ENCODE data around the gene GSTA4. TPM values are rescaled to one million over a fixed set of nuclear protein-coding genes. Genes with fewer than 3 reads are reported as not detected.
"Not testable (repeated sequence)": the region's sequence is repeated elsewhere in the genome, so short reads cannot be mapped to it uniquely, and the experiment has no call there.

GSTA4 gene
- total and polyA plus RNA-seq, 2 of the 13 experiments (the other 11 are each of a cell fraction or from before 2014, with no cell fraction given): 34.1 to 53.6 TPM

DNA sequence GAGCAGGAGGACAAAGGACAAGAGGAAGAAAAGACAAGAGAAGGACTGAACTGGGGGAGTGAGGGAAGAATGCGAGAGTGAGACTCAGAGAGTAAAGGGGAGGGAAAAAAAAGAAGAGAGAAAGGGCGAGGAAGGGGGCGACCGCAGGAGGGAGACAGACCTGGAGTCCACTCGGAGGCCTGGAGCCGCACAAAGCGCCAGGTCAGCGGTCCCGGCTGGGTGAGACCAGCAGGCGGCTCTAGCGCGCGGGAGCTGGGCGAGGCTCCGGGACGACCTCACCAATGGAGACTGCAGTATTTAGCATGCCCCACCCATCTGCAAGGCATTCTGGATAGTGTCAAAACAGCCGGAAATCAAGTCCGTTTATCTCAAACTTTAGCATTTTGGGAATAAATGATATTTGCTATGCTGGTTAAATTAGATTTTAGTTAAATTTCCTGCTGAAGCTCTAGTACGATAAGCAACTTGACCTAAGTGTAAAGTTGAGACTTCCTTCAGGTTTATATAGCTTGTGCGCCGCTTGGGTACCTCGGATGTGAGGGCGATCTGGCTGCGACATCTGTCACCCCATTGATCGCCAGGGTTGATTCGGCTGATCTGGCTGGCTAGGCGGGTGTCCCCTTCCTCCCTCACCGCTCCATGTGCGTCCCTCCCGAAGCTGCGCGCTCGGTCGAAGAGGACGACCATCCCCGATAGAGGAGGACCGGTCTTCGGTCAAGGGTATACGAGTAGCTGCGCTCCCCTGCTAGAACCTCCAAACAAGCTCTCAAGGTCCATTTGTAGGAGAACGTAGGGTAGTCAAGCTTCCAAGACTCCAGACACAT lies at the start of gene GSTA4 (continued):
- TF ChIP-seq SNAPC2 (CRISPR knock-in tag; IDR thresholded peaks at IDR 0.05) (peak; percentile 100), ZNF329 (CRISPR knock-in tag; IDR thresholded peaks at IDR 0.05; ENCODE audit: low read depth) (peak; percentile 57), ZNF709 (CRISPR knock-in tag; IDR thresholded peaks at IDR 0.05) (peak; percentile 56; the same call in 1 of the 2 replicates), NONO (CRISPR knock-in tag; conservative IDR thresholded peaks at IDR 0.05) (peak; percentile 90), TOPORS (CRISPR knock-in tag; IDR thresholded peaks at IDR 0.05) (peak; percentile 74; the same call in 1 of the 2 replicates), ZNF547 (CRISPR knock-in tag; IDR thresholded peaks at IDR 0.05) (peak; percentile 85; the same call in 1 of the 2 replicates), ZNF263 (CRISPR knock-in tag; IDR thresholded peaks at IDR 0.05) (peak; percentile 98), ZNF121 (CRISPR knock-in tag; IDR thresholded peaks at IDR 0.05) (0 out of 2 replicates have a peak, but pooled peaks have one; percentile 26), REPIN1 (CRISPR knock-in tag; IDR thresholded peaks at IDR 0.05; ENCODE audit: borderline replicate concordance, low read depth) (peak; percentile 86; the same call in 1 of the 2 replicates), CCDC6 (CRISPR knock-in tag; IDR thresholded peaks at IDR 0.05) (peak; percentile 71), SOX13 (IDR thresholded peaks at IDR 0.05) (0 out of 2 replicates have a peak, but pooled peaks have one; percentile 32), SOX13 (CRISPR knock-in tag; conservative IDR thresholded peaks at IDR 0.05 in 1 of 2, IDR thresholded peaks at IDR 0.05 in 1 of 2) (peak; percentile 62 to 96; a peak in 3 of 4 replicates), MTF1 (CRISPR knock-in tag; IDR thresholded peaks at IDR 0.05) (0 out of 2 replicates have a peak, but pooled peaks have one; percentile 6), ZMAT3 (CRISPR knock-in tag; conservative IDR thresholded peaks at IDR 0.05) (peak; percentile 41; the same call in 1 of the 2 replicates), SMC3 (IDR thresholded peaks at IDR 0.05; ENCODE audit: low read length) (peak; percentile 53; the same call in 1 of the 2 replicates), HINFP (CRISPR knock-in tag; IDR thresholded peaks at IDR 0.05; ENCODE audit: low read depth) (peak; percentile 59), EEA1 (CRISPR knock-in tag; IDR thresholded peaks at IDR 0.05; ENCODE audit: borderline replicate concordance) (0 out of 2 replicates have a peak, but pooled peaks have one; percentile 74), RCOR2 (CRISPR knock-in tag; IDR thresholded peaks at IDR 0.05) (peak; percentile 59; the same call in 1 of the 2 replicates), MAFG (CRISPR knock-in tag; IDR thresholded peaks at IDR 0.05) (peak; percentile 90), MIXL1 (CRISPR knock-in tag; IDR thresholded peaks at IDR 0.05) (peak; percentile 60), DBP (CRISPR knock-in tag; IDR thresholded peaks at IDR 0.05; ENCODE audit: not compliant biosample characterization) (peak; percentile 93), GTF3A (CRISPR knock-in tag; conservative IDR thresholded peaks at IDR 0.05) (peak; percentile 64; the same call in 1 of the 2 replicates), WIZ (CRISPR knock-in tag; IDR thresholded peaks at IDR 0.05) (peak; percentile 73), ZNF354B (CRISPR knock-in tag; IDR thresholded peaks at IDR 0.05) (peak; percentile 69; the same call in 1 of the 2 replicates), ZNF160 (CRISPR knock-in tag; IDR thresholded peaks at IDR 0.05) (peak; percentile 40; the same call in 1 of the 2 replicates)
- not testable (repeated sequence) for TF ChIP-seq NONO (IDR thresholded peaks at IDR 0.05)
- TF ChIP-seq, protein P1, sequence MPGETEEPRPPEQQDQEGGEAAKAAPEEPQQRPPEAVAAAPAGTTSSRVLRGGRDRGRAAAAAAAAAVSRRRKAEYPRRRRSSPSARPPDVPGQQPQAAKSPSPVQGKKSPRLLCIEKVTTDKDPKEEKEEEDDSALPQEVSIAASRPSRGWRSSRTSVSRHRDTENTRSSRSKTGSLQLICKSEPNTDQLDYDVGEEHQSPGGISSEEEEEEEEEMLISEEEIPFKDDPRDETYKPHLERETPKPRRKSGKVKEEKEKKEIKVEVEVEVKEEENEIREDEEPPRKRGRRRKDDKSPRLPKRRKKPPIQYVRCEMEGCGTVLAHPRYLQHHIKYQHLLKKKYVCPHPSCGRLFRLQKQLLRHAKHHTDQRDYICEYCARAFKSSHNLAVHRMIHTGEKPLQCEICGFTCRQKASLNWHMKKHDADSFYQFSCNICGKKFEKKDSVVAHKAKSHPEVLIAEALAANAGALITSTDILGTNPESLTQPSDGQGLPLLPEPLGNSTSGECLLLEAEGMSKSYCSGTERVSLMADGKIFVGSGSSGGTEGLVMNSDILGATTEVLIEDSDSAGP (CRISPR knock-in tag; IDR thresholded peaks at IDR 0.05; ENCODE audit: borderline replicate concordance): peak; percentile 83
